Loucy (cell line): ENCODE measurements around the gene AKR1C1.

Experiments used
- CTCF ChIP-seq: fragments of 200-600 bp; sonication (generic); conservative IDR thresholded peaks from 2 replicates; pipeline ENCODE4 v1.5.1; 2014; ENCODE audit warnings: mild to moderate bottlenecking, antibody characterized with exemption, low read length
- EZH2phosphoT487 ChIP-seq: fragments of 200-600 bp; IDR thresholded peaks from 2 replicates; pipeline ENCODE4 v1.6.1; 2018; ENCODE audit warnings: antibody characterized with exemption, mild to moderate bottlenecking, moderate library complexity, borderline replicate concordance

- TF ChIP-seq CTCF (peak; percentile 65), EZH2phosphoT487 (no peak)
These were observed 51.7 kb downstream of the AKR1C1 start for GRCh38 chr10:5014936-5015335.
